Ovary (tissue), 9 donors: ENCODE data around the gene C19orf81. TPM values are rescaled to one million over a fixed set of nuclear protein-coding genes. Genes with fewer than 3 reads are reported as not detected.

Experiments
- DNase-seq, 5 donors: peaks; one replicate each; pipeline ENCODE4 v3.0.0-alpha.2; 2019 to 2020
- H3K27ac ChIP-seq, 2 donors: fragments of 200-600 bp; one replicate each; pipeline versions ENCODE4 v1.5.1 to v1.8.0; 2019 to 2022
- H3K27me3 ChIP-seq: fragments of 200-600 bp; one replicate; pipeline ENCODE4 v1.8.0; 2022
- H3K36me3 ChIP-seq: fragments of 200-600 bp; sonication (generic); one replicate; pipeline ENCODE4 v1.5.1; 2019
- H3K4me1 ChIP-seq: one replicate; pipeline ENCODE4 v1.8.1; 2013; ENCODE audit warnings: mild to moderate bottlenecking, moderate library complexity; ENCODE audit not compliant: insufficient read depth
- H3K4me3 ChIP-seq: fragments of 200-600 bp; sonication (generic); one replicate; pipeline ENCODE4 v1.5.1; 2017
- H3K9me3 ChIP-seq, 2 donors: fragments of 200-600 bp in 1 of 2; sonication (generic) in 1 of 2; one replicate each; pipeline versions ENCODE4 v1.5.1 to v1.8.1; 2013 to 2019; ENCODE audit warnings: mild to moderate bottlenecking in 1 of 2, moderate library complexity in 1 of 2
- EP300 ChIP-seq: sonication (generic); formaldehyde crosslinking; IDR thresholded peaks from one replicate; pipeline ENCODE4 v1.6.1; 2017; ENCODE audit warnings: antibody characterized with exemption
- POLR2A ChIP-seq: fragments of 450-650 bp; IDR thresholded peaks from one replicate; pipeline ENCODE4 v1.6.1; 2017; ENCODE audit warnings: antibody characterized with exemption, mild to moderate bottlenecking, moderate library complexity
- WGBS, 3 donors: extraction: QIAGEN DNeasy Blood & Tissue Kit in 1 of 3; methylation state at CpG; one replicate each; pipeline versions ENCODE4 v1.1.5 to v1.1.7; 2013 to 2017; 5-methylcytosine and 5-hydroxymethylcytosine counted together
- intact Hi-C, 4 donors: fragments of 100-400 bp; cut with DNase I; formaldehyde crosslinking; loops; one replicate each; pipeline versions ENCODE4 v1.11.0 to v1.15.1; 2022 to 2023
- polyA plus RNA-seq, 2 donors: library from polyadenylated mRNA; stranded (reverse); fragments of 200-250 nt in 1 of 2; fragments of 350-450 nt in 1 of 2; fragmentation: Illumina TruSeq in 1 of 2; extraction: RNeasy Lipid Tissue Mini Kit (QIAGEN cat#74804) in 1 of 2; gene quantifications; one replicate each; pipeline ENCODE4 v1.2.3, GENCODE V29; 2013 to 2014
- total RNA-seq, 7 donors: library from RNA; depleted of rRNA in 2 of 7; stranded (reverse); fragments of >200 nt in 2 of 7; fragmentation: NEBNext Ultra II Directional in 3 of 7; extraction: Animal tissue kit (Norgen Biotek cat#: 25700) in 3 of 7; gene quantifications; one replicate each; pipeline versions ENCODE4 v1.1.0 to v1.2.4, GENCODE V29; 2016 to 2023
- TF ChIP-seq, protein P1 (sequence below), 3 donors: fragments of 450-650 bp in 2 of 3; fragments of 200-600 bp in 1 of 3; IDR thresholded peaks; one replicate each; pipeline versions ENCODE4 v1.5.1 to v1.8.0; 2016 to 2022; ENCODE audit warnings: antibody characterized with exemption in 3 of 3, mild to moderate bottlenecking in 1 of 3
- donor health status: DM: no; HTN: no; CAD: no; lungs with moderate emphysema.
- donor health status: DM: no; HTN: no; CAD: no.
- donor health status: Bipolar disorder and iron deficiency.
- donor health status: DM: yes; HTN: yes; CAD: no.
- donor health status: DM: no; HTN: no; CAD: no.
- donor health status: DM: yes; HTN: yes; CAD: no.

Gene C19orf81
- total and polyA plus RNA-seq, 9 donors: 1.1 to 12.6 (median 2.1) TPM; not detected in 5

DNA sequence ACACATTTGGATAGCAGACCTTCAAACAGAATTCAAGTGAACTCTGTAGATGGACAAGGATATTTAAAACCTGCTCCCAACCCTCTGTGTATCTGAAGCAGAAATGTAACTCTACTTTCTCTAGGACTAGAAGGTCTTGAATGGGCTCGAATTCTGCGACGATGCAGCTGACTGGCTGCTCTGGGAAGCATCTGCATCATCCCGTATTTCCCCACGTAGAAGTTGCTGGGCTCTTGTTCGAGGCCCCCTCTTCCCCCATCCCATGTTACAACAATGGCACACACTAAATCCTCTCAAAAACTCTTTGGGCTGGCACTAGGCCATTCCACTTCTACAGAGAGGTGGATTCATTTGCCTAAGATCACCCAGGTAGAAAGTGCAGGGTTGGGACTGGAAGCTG lies 15.0 kb downstream of the C19orf81 start:
- Histone ChIP-seq H3K4me3 (no peak overlapping the region), H3K36me3 (no peaks in the 10 kb centered on the region), H3K27ac (no peak overlapping the region), H3K27me3 (no peaks in the 10 kb centered on the region), H3K4me1 (no peaks in the 10 kb centered on the region), H3K9me3 (no peaks in the 10 kb centered on the region)
- WGBS, 3 donors: 81 to 87% (median 83%) methylated on average over 6 of the region's 6 CpGs
- TF ChIP-seq EP300 (no peak), POLR2A (no peak)
- TF ChIP-seq, protein P1, sequence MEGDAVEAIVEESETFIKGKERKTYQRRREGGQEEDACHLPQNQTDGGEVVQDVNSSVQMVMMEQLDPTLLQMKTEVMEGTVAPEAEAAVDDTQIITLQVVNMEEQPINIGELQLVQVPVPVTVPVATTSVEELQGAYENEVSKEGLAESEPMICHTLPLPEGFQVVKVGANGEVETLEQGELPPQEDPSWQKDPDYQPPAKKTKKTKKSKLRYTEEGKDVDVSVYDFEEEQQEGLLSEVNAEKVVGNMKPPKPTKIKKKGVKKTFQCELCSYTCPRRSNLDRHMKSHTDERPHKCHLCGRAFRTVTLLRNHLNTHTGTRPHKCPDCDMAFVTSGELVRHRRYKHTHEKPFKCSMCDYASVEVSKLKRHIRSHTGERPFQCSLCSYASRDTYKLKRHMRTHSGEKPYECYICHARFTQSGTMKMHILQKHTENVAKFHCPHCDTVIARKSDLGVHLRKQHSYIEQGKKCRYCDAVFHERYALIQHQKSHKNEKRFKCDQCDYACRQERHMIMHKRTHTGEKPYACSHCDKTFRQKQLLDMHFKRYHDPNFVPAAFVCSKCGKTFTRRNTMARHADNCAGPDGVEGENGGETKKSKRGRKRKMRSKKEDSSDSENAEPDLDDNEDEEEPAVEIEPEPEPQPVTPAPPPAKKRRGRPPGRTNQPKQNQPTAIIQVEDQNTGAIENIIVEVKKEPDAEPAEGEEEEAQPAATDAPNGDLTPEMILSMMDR (IDR thresholded peaks at IDR 0.05): no peak
- no peak for DNase-seq
- intact Hi-C loops: no loop called here

DNA sequence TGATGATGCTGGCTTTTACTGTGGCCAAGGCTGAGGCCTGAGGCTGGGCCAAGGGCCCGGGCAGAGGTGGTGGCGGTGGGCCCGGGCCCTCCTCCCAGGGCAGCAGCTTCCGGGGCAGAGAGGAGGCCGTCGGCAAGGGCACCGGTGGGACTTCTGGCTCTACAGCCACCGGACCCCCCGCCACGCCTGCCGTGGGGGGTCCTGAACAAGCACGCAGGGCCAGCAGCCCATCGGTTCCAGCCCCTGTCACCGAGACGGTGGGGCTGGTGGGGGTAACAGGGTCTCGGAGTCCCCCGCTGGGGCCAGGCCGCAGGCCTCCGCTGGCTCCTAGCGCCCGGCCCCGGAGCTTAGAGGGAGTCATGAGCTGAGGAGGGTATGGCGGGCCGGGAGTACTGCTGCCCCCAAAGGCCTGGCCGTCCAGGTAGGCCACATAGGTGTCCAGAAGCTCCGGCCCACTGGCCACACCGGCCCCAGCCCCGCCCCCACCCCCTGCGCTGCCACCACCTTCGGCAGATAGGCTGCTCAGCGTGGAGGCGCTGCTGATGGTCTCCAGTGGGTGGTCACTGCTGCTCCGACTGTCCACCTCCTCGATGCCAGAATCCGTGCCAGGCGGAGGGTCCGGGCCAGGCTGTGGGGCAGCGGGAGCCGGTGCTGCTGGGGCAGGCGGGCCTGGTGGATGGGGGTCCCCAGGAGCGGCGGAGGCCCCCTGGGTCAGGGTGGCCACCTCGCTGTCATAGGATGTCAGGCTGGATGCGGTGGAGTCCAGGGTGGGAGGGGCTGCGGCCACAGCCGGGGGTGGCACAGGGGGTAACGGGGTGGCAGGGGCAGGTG lies 17.3 kb downstream of the C19orf81 start:
- H3K27ac ChIP-seq: no peak overlapping the region
- H3K4me1 ChIP-seq: no peaks in the 10 kb centered on the region
- H3K9me3 ChIP-seq: no peaks in the 10 kb centered on the region
- H3K27me3 ChIP-seq: no peaks in the 10 kb centered on the region
- no peak for TF ChIP-seq EP300
- TF ChIP-seq POLR2A: no peak
- TF ChIP-seq, protein P1 (IDR thresholded peaks at IDR 0.05): no peak
- no peak overlapping the region for H3K4me3 ChIP-seq
- H3K36me3 ChIP-seq: no peaks in the 10 kb centered on the region
- DNase-seq: no peak
- WGBS, 3 donors: 8 to 15% (median 9%) methylated on average over 45 to 47 of the region's 47 CpGs
- intact Hi-C loops: no loop called here

DNA sequence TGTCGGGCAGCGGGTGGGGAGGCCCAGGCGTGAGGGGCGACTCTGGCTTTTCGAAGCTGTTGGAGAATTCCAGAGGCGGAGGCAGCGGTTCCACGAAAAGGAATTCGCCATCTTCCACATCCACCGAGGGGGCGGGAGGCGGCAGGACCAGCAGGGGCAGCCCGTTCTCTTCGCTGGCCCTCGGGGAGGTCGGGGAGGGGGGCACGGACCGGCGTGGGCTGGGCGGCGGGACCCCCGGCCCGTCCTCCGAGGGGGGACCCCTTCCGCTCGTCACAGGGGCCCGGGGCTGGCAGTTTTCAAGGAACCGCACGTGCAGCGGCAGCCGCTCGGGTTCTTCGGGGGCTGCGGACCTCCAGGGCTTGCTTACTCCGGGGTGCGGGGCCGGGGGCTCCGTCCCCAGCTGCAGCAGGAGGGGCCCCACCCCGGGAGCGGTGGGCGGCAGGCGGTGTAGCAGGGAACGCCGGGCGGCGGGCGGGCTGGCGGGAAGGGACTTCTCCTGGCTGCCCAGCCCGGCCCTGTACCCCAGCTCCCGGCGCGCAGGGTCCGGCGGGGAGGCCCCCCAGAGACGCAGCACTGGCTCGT lies 18.0 kb downstream of the C19orf81 start:
- Histone ChIP-seq H3K9me3 (no peaks in the 10 kb centered on the region), H3K27me3 (no peaks in the 10 kb centered on the region), H3K4me3 (no peak overlapping the region), H3K27ac (no peak overlapping the region), H3K4me1 (no peaks in the 10 kb centered on the region), H3K36me3 (no peaks in the 10 kb centered on the region)
- TF ChIP-seq EP300: no peak
- 1 to 6% (median 3%) methylated on average over 27 to 56 of the region's 56 CpGs for WGBS, 3 donors
- no peak for DNase-seq
- intact Hi-C loops: no loop called here

DNA sequence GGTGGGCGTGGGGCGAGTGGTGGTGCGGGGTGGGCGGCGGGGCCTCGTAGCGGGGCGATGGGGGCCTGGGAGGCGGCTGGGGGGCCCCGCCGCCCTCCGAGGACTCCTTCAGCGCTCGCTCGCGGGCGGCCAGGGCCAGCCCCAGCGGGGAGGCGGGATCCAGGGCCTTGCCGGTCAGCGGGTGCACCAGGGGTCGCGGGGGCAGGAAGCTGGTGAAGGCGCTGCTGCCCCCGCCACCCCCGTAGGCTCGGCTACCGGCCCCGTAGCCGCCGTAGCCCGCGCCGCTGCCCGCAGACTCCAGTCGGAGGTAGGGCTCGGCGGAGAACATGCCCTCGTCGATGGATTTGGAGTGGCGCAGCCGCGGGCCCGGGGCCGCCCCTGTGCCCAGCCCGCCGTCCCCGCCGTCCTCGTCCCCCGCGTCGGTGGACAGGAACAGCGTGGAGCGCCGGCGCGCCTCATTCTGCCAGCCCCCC lies 18.6 kb downstream of the C19orf81 start:
- Histone ChIP-seq H3K4me1 (no peaks in the 10 kb centered on the region), H3K27ac (no peak overlapping the region), H3K9me3 (no peaks in the 10 kb centered on the region), H3K36me3 (no peaks in the 10 kb centered on the region), H3K4me3 (no peak overlapping the region), H3K27me3 (no peaks in the 10 kb centered on the region)
- intact Hi-C loops: no loop called here
- DNase-seq: no peak
- WGBS, 3 donors: 1 to 2% methylated on average over 41 to 58 of the region's 58 CpGs; no CpG with 5 or more reads in 1 of the 3 donors
- TF ChIP-seq, protein P1 (IDR thresholded peaks at IDR 0.05): no peak
- TF ChIP-seq EP300 (no peak), POLR2A (no peak)

DNA sequence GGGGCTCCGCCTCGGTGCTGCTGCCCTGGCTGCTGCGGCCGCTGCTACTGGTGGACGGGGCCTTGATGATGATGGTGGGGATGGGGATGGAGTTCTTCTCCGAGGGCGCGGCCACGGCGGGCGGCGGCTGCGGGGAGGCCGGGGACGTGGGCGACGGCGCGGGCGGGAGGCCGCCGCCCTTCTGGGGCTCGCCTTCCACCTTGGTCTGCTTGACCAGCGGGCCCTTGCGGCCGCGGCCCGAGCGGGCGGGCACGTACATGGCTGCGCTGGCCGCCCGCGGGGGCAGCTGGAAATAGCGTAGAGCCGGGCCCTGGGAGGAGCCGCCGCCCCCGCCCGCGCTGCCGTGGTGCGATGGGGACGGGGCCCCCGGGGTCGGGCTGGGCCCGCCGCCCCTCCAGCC lies 19.2 kb downstream of the C19orf81 start:
- H3K27me3 ChIP-seq: no peaks in the 10 kb centered on the region
- DNase-seq: no peak
- no peak overlapping the region for H3K4me3 ChIP-seq
- no peaks in the 10 kb centered on the region for H3K4me1 ChIP-seq
- no peak overlapping the region for H3K27ac ChIP-seq
- intact Hi-C loops: no loop called here
- no peaks in the 10 kb centered on the region for H3K36me3 ChIP-seq
- TF ChIP-seq EP300 (no peak), POLR2A (no peak)
- TF ChIP-seq, protein P1 (IDR thresholded peaks at IDR 0.05): no peak
- 1 to 9% (median 1%) methylated on average over 37 to 49 of the region's 49 CpGs for WGBS, 3 donors
- no peaks in the 10 kb centered on the region for H3K9me3 ChIP-seq
